HepG2 (cell line): ENCODE results near the gene PKIG. TPM values are rescaled to one million over a fixed set of nuclear protein-coding genes. Genes with fewer than 3 reads are reported as not detected.

Experiments
- ATAC-seq: fragments of 200-7000 bp; cut with Tn5 transposase; 3 replicates; pipeline ENCODE4 v1.9.1; 2020; ENCODE audit warnings: mild to moderate bottlenecking, moderate library complexity
- BruUV-seq: library from RNA; stranded (reverse); fragments of 400-500 nt; replicated peaks from 2 replicates; lab custom pipeline; 2021; lab: Mats Ljungman, UMichigan
- CTCF ChIA-PET: fragments of 300-600 bp; formaldehyde crosslinking; extraction: SDS; loops from one replicate; lab custom pipeline; 2021; ENCODE audit warnings: low total read pairs, inconsistent platforms, low intra/inter-chr PET ratio; lab: Yijun Ruan, JAX
- POLR2A ChIA-PET: fragments of 350-600 bp; sonication (Branson Sonifier 250); formaldehyde crosslinking; loops from one replicate; lab custom pipeline; 2020; ENCODE audit warnings: antibody characterized with exemption, inconsistent platforms; lab: Yijun Ruan, JAX
- DNase-seq: peaks from one replicate; pipeline ENCODE4 v3.0.0-alpha.2; 2015; ENCODE audit warnings: low spot score
- FAIRE-seq: peaks from 3 replicates; lab custom pipeline; 2011; peaks lifted over from hg19 to GRCh38; lab: Jason Lieb, UNC
- H2AFZ ChIP-seq: one replicate; pipeline ENCODE4 v1.6.1; 2011; ENCODE audit warnings: low read length, inconsistent platforms
- H3K27ac ChIP-seq: fragments of 300-600 bp; 3 replicates; pipeline ENCODE4 v1.8.0; 2011; ENCODE audit warnings: mixed run types, mild to moderate bottlenecking, mixed read lengths, low read length, inconsistent platforms; ENCODE audit not compliant: insufficient read depth; ENCODE audit errors: extremely low read length
- H3K27me3 ChIP-seq, 2 experiments: fragments of 200-600 bp in 1 of 2; 2 replicates in 1 of 2; 3 replicates in 1 of 2; pipeline versions ENCODE4 v1.6.0 to v1.8.0; 2011; ENCODE audit warnings: low read length in 2 of 2, mild to moderate bottlenecking in 2 of 2, moderate library complexity in 2 of 2, inconsistent platforms in 1 of 2; ENCODE audit not compliant: insufficient read depth in 2 of 2, control insufficient read depth in 1 of 2
- H3K36me3 ChIP-seq, 2 experiments: fragments of 200-600 bp in 1 of 2; replicated peaks in 1 of 2; 2 replicates in 1 of 2; 3 replicates in 1 of 2; pipeline versions ENCODE4 v1.5.1 to v1.8.0; 2011; ENCODE audit warnings: low read length in 2 of 2, inconsistent platforms in 1 of 2; ENCODE audit not compliant: insufficient read depth in 2 of 2, control insufficient read depth in 1 of 2
- H3K4me1 ChIP-seq: 2 replicates; pipeline ENCODE4 v1.5.1; 2012; ENCODE audit warnings: low read length, inconsistent platforms; ENCODE audit not compliant: insufficient read depth
- H3K4me2 ChIP-seq: 2 replicates; pipeline ENCODE4 v1.6.0; 2011; ENCODE audit warnings: low read depth, low read length, inconsistent platforms
- H3K4me3 ChIP-seq, 3 experiments: fragments of 200-600 bp in 1 of 3; sonication (generic), shearing (Covaris generic) in 1 of 3; replicated peaks in 1 of 3; 2 replicates each; pipeline ENCODE4 v1.5.1; 2011 to 2016; ENCODE audit warnings: low read length in 3 of 3, inconsistent platforms in 2 of 3, low read depth in 2 of 3, mild to moderate bottlenecking in 2 of 3, control low read depth in 1 of 3, mixed read lengths in 1 of 3; ENCODE audit not compliant: insufficient read depth in 1 of 3
- H3K79me2 ChIP-seq: one replicate; pipeline ENCODE4 v1.6.1; 2011; ENCODE audit warnings: low read length, inconsistent platforms; ENCODE audit not compliant: insufficient read depth
- H3K9ac ChIP-seq: 2 replicates; pipeline ENCODE4 v1.6.0; 2011; ENCODE audit warnings: mild to moderate bottlenecking, low read depth, low read length, inconsistent platforms; ENCODE audit not compliant: insufficient read depth
- H3K9me3 ChIP-seq: 2 replicates; pipeline ENCODE4 v1.5.1; 2012; ENCODE audit warnings: mild to moderate bottlenecking, low read length
- H4K20me1 ChIP-seq: 2 replicates; pipeline ENCODE4 v1.6.0; 2011; ENCODE audit warnings: inconsistent platforms, mild to moderate bottlenecking, low read length, moderate library complexity; ENCODE audit not compliant: insufficient read depth
- EED ChIP-seq: sonication (generic); formaldehyde crosslinking; IDR thresholded peaks from 2 replicates; pipeline ENCODE4 v1.5.0; 2020; ENCODE audit warnings: mild to moderate bottlenecking, missing genetic modification reagents
- ELF4 ChIP-seq: sonication (generic); formaldehyde crosslinking; IDR thresholded peaks from 2 replicates; pipeline ENCODE4 v1.5.0; 2020; ENCODE audit warnings: missing genetic modification reagents, mild to moderate bottlenecking, moderate library complexity, borderline replicate concordance
- FOXM1 ChIP-seq: sonication (generic); formaldehyde crosslinking; IDR thresholded peaks from 2 replicates; pipeline ENCODE4 v1.5.0; 2020; ENCODE audit warnings: missing genetic modification reagents
- HOXA5 ChIP-seq: sonication (generic); formaldehyde crosslinking; IDR thresholded peaks from 2 replicates; pipeline ENCODE4 v1.4.0; 2020; ENCODE audit warnings: missing genetic modification reagents
- KMT2A ChIP-seq: sonication (generic); formaldehyde crosslinking; IDR thresholded peaks from 2 replicates; pipeline ENCODE4 v1.4.0; 2020; ENCODE audit warnings: missing genetic modification reagents
- MAX ChIP-seq: IDR thresholded peaks from 2 replicates; pipeline ENCODE4 v1.6.1; 2012; ENCODE audit warnings: inconsistent platforms
- SMARCC2 ChIP-seq: fragments of 450-650 bp; IDR thresholded peaks from 2 replicates; pipeline ENCODE4 v1.6.1; 2017; ENCODE audit warnings: antibody characterized with exemption, mild to moderate bottlenecking
- SRF ChIP-seq: IDR thresholded peaks from 2 replicates; pipeline ENCODE4 v1.6.1; 2011; ENCODE audit warnings: mild to moderate bottlenecking, low read depth, low read length, moderate library complexity
- ZBTB4 ChIP-seq: sonication (generic); formaldehyde crosslinking; IDR thresholded peaks from 2 replicates; pipeline ENCODE4 v1.4.0; 2020; ENCODE audit warnings: missing genetic modification reagents, mild to moderate bottlenecking, borderline replicate concordance
- ZNF335 ChIP-seq: sonication (generic); formaldehyde crosslinking; IDR thresholded peaks from 2 replicates; pipeline ENCODE4 v1.4.0; 2020; ENCODE audit warnings: missing genetic modification reagents
- ZNF350 ChIP-seq: sonication (generic); formaldehyde crosslinking; IDR thresholded peaks from 2 replicates; pipeline ENCODE4 v1.4.0; 2020; ENCODE audit warnings: mild to moderate bottlenecking, low read depth, missing genetic modification reagents, borderline replicate concordance
- ZNF674 ChIP-seq: sonication (generic); formaldehyde crosslinking; IDR thresholded peaks from 2 replicates; pipeline ENCODE4 v1.5.0; 2020; ENCODE audit warnings: low read depth, mild to moderate bottlenecking, missing genetic modification reagents
- ZNF740 ChIP-seq: sonication (generic); formaldehyde crosslinking; IDR thresholded peaks from 2 replicates; pipeline ENCODE4 v1.4.0; 2020; ENCODE audit warnings: missing genetic modification reagents
- WGBS: methylation state at CpG from one replicate; pipeline ENCODE4 v1.1.6; 2017; ENCODE audit warnings: low lambda C conversion rate; 5-methylcytosine and 5-hydroxymethylcytosine counted together
- in situ Hi-C: cut with HindIII; loops from 2 replicates; pipeline ENCODE4 v1.10.0; 2017; ENCODE audit warnings: low pct_unique_long_range_greater_than_20kb; ENCODE audit not compliant: extremely low pct_ligation_motif_present
- intact Hi-C: fragments of 100-400 bp; cut with micrococcal nuclease; formaldehyde crosslinking; loops from one replicate; pipeline ENCODE4 v1.10.0; 2022; ENCODE audit not compliant: unreplicated experiment
- polyA plus RNA-seq, 8 experiments: library from polyadenylated mRNA; depleted of rRNA in 3 of 8; stranded (reverse) in 7 of 8; unstranded in 1 of 8; fragments of >200 nt; fragmentation: Illumina TruSeq in 4 of 8; extraction: Trizol in 4 of 8; gene quantifications; 2 replicates each; pipeline versions ENCODE4 v1.2.1 to v1.2.3, GENCODE V29; 2011 to 2016; ENCODE audit warnings: low read depth in 4 of 8, missing spikeins in 1 of 8, mixed read lengths in 1 of 8; ENCODE audit not compliant: insufficient read depth in 1 of 8
- total RNA-seq, 5 experiments: library from RNA; depleted of rRNA; stranded (reverse); fragments of >200 nt; fragmentation: Illumina TruSeq; extraction: Trizol; gene quantifications; 2 replicates each; pipeline ENCODE4 v1.2.3, GENCODE V29; 2016; ENCODE audit warnings: low read depth in 1 of 5
- TF ChIP-seq, protein P1 (sequence below), 2 experiments: sonication (generic) in 1 of 2; formaldehyde crosslinking in 1 of 2; IDR thresholded peaks; 2 replicates each; pipeline versions ENCODE4 v1.4.0 to v1.6.1; 2018 to 2020; ENCODE audit warnings: missing genetic modification reagents in 2 of 2, borderline replicate concordance in 1 of 2, low read depth in 1 of 2, mild to moderate bottlenecking in 1 of 2, missing biosample characterization in 1 of 2

The PKIG gene
- total and polyA plus RNA-seq, 2 of the 13 experiments (the other 11 are each of a cell fraction or from before 2014, with no cell fraction given) = 30.8 to 44.5 TPM

- CTCF ChIA-PET = no interaction called here
- 94% methylated on average over 5 of the region's 5 CpGs for WGBS
- H3K36me3 ChIP-seq = no peaks in the 10 kb centered on the region
- DNase-seq (no peak), FAIRE-seq (no peak), ATAC-seq (no peak)
- H4K20me1 ChIP-seq = no peaks in the 10 kb centered on the region
- H3K79me2 ChIP-seq = peaks cover 3% of the 10 kb centered on the region
- H3K4me3 ChIP-seq = no peak overlapping the region
- intact Hi-C loops = no loop called here
- no peak overlapping the region for H3K9ac ChIP-seq
- TF ChIP-seq ZBTB4 (CRISPR knock-in tag) = no peak
- no peak for TF ChIP-seq FOXM1
- no peak for TF ChIP-seq ZNF350 (CRISPR knock-in tag)
- no peak for TF ChIP-seq ZNF674
- TF ChIP-seq ZNF335 (CRISPR knock-in tag) = no peak
- TF ChIP-seq, all 625 proteins: peak for 0
- in situ Hi-C loops = no loop called here
- peaks cover 15% of the 10 kb centered on the region for H3K4me1 ChIP-seq
- H3K9me3 ChIP-seq = no peaks in the 10 kb centered on the region
- POLR2A ChIA-PET = no interaction called here
- H3K27me3 ChIP-seq = no peaks in the 10 kb centered on the region
- H3K27ac ChIP-seq = no peak overlapping the region
- H2AFZ ChIP-seq = no peak overlapping the region
- no TSS peak for BruUV-seq
- H3K4me2 ChIP-seq = no peak overlapping the region
These were observed 38.1 kb upstream of the PKIG start for GRCh38 chr20:44544263-44544662.

GRCh38 chr20:44547419-44547818, 35.0 kb upstream of the PKIG start:
- no peak for FAIRE-seq
- no peak for ATAC-seq
- no peak for TF ChIP-seq SMARCC2
- TF ChIP-seq KMT2A = no peak
- TF ChIP-seq MAX = no peak
- no peak for TF ChIP-seq EED (CRISPR knock-in tag)
- no peak for TF ChIP-seq ZNF740 (CRISPR knock-in tag)
- no peak for TF ChIP-seq ELF4 (CRISPR knock-in tag)
- no peak for TF ChIP-seq FOXM1
- no peak for TF ChIP-seq SRF
- TF ChIP-seq, protein P1, sequence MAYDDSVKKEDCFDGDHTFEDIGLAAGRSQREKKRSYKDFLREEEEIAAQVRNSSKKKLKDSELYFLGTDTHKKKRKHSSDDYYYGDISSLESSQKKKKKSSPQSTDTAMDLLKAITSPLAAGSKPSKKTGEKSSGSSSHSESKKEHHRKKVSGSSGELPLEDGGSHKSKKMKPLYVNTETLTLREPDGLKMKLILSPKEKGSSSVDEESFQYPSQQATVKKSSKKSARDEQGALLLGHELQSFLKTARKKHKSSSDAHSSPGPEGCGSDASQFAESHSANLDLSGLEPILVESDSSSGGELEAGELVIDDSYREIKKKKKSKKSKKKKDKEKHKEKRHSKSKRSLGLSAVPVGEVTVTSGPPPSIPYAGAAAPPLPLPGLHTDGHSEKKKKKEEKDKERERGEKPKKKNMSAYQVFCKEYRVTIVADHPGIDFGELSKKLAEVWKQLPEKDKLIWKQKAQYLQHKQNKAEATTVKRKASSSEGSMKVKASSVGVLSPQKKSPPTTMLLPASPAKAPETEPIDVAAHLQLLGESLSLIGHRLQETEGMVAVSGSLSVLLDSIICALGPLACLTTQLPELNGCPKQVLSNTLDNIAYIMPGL (CRISPR knock-in tag; IDR thresholded peaks at IDR 0.05; ENCODE audit: borderline replicate concordance in 1 of 2, low read depth in 1 of 2) = no peak
- TF ChIP-seq HOXA5 (CRISPR knock-in tag) = no peak

More at GRCh38 chr20:44547419-44547818, 35.0 kb upstream of the PKIG start:
- ChIA-PET CTCF (no interaction called here), POLR2A (no interaction called here)
- Histone ChIP-seq H3K27me3 (no peaks in the 10 kb centered on the region), H3K4me1 (peaks cover 28% of the 10 kb centered on the region), H4K20me1 (no peaks in the 10 kb centered on the region), H3K36me3 (no peaks in the 10 kb centered on the region), H3K4me3 (no peak overlapping the region), H3K79me2 (peaks cover 3% of the 10 kb centered on the region), H3K4me2 (no peak overlapping the region), H3K27ac (no peak overlapping the region), H3K9me3 (no peaks in the 10 kb centered on the region), H3K9ac (no peak overlapping the region), H2AFZ (no peak overlapping the region)
- intact Hi-C loops = no loop called here
- DNase-seq = no peak
- no TSS peak for BruUV-seq
- 99% methylated on average over 8 of the region's 8 CpGs for WGBS
- in situ Hi-C loops = no loop called here
